ENCODE measurements around the gene DSG1. TPM values are rescaled to one million over a fixed set of nuclear protein-coding genes. Genes with fewer than 3 reads are reported as not detected.
"Not testable (repeated sequence)": the region's sequence is repeated elsewhere in the genome, so short reads cannot be mapped to it uniquely, and the experiment has no call there.

DSG1 gene
- 0.68 TPM for total RNA-seq
- long read RNA-seq: 0 reads

DNA sequence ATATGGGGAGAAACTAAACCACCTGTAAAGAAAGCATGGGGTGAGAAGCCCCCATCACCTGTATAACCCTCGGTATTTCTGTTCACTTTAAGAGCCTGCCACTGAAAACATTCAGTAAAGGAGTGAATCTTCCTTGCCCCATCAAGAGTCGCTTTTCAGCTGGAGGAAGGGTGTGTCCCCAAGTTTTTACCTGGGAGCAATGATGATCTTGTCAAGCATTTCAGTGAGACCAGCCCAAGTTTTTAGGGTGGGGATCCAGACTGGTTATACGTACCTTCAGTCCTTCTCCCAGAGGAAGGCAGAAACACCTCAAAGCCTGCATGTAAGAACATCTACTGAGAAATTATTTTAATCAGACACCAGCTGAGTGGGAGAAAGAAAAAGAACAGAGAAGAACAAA lies at the start of gene DSG1:
Gene DSG1, plus strand, starts transcription at position 301 of the 400 bp plus-strand sequence. CDS start 141 bp downstream, outside the sequence.
- intact Hi-C loops (cut with DNase I): no loop called here
- ATAC-seq: no peak
- no peak for DNase-seq (ENCODE audit: missing footprints)

DNA sequence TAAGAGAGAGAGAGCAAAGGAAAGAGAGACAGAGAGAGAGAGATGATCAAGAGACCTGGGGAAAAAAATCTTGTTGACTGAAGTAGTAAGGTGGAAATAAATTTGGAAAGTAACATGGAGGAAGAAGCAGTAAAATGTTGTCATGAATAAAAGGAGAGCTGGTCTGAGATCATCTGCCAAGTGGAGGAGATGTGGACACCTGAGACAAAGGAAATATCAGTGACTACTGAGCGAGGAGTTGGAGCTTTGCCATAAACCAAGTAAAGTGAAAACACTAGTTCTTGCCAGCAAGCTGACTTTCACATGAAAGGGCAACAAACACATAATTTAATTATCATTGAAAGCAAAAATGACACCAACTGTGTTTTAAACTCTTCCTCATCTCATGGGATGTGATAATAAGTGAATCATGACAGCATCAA lies 49.0 kb upstream of the DSG1 start:
- intact Hi-C loops (cut with DNase I): no loop called here
- ATAC-seq (no peak), DNase-seq (ENCODE audit: missing footprints) (no peak)

DNA sequence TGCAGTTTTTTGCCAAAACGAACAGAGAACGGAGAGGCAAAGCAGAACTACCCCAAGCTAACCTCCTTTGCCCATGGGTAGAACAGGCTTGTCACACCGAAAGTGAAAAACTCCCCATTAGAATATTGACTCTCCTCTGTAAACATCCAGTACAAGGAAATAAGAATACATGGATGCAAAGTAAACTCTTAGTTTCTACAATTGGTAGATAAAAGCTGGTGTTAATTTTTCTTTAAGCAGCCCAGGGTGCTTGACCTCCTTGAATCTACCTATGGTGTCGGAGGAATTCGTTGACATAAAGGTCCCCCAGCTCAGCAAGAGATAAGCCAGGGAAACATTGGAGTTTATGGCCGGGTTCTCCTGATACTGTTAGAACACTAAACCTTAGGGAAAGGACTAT lies 48.4 kb upstream of the DSG1 start:
- intact Hi-C loops (cut with DNase I): no loop called here
- ATAC-seq (no peak), DNase-seq (ENCODE audit: missing footprints) (no peak)

DNA sequence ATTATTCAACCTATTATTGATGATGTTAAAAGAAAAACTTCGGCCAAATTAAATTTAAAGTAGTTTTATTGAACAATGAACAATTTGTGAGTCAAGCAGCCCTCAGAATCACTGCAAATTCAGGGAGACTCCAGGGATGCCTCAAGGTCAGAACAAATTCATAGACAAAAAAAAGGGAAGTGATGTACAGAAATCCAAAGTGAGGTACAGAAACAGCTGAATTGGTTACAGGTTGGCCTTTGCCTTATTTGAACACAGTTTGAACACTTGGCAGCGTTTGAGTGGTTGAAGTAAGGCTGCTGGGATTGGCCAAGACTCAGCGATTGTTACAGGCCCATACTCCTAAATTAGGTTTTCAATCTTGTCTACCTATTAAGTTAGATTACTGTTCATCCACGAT lies 47.4 kb upstream of the DSG1 start:
- ATAC-seq: no peak
- DNase-seq (ENCODE audit: missing footprints): no peak
- intact Hi-C loops (cut with DNase I): loop anchor here (5.0 to 10.0 kb wide), 3 partner anchors 124 to 286 kb away; partner anchors contain the start of gene DSC2

DNA sequence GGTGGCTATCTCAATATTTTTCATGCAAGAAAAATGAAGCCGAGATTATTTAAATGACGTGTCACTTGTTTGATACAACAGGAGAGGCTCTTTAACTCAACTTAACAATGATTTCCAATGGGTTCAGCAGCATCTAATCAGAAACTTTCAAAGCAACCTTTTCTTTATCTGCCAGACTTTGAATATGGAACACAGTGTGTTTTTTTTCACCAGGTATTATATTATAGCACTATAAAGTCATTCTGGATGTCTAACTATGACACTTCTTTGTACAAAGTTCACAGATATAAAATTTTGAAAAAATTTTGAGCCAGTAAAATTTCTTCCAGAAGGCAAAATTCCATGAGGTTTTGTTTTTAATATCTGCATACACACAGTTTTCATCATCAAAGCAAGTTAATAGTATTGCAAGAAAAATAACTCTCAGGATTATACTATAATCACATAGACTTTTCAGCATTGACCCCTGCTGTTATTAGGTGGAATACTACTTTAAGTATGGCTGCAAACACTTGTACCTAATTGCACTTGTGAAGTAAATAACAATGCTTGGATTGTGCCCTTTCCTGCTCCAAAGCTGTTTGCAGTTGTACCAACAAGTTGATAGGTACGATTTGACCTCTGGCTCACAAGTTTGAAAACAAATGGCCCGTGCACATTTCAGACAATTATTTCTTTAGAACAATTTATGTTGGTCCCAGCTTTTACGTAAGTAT lies 44.0 kb upstream of the DSG1 start:
- peak; percentile 34 for ATAC-seq
- intact Hi-C loops (cut with DNase I): loop anchor here (5.0 to 10.0 kb wide), 3 partner anchors 121 to 289 kb away; partner anchors contain the start of gene DSC2

DNA sequence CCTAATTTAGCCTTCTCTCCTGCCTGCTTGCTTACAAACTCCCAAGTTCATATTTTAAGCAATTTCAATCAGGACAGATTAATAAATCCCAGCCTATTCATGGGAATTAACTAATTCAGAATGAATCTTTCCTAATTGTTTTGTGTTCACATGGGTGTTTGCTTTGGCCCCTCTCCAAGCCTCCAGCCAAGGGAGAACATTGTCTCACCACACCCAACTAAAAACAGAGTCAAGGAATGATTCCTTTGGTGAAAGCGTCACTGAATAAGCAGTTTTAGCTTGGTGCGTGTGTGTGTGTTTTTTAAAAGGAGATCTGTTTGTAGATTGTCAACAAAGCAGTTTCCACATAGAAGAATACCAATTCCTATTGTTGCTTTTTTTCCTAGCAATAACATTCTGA lies 43.0 kb upstream of the DSG1 start:
- DNase-seq (ENCODE audit: missing footprints) (no peak), ATAC-seq (no peak)
- intact Hi-C loops (cut with DNase I): loop anchor here (5.0 to 10.0 kb wide), 4 partner anchors 120 to 290 kb away; partner anchors contain the start of genes DSC2 and DSG2

More for the DNA sequence above, 44.0 kb upstream of the DSG1 start:
- no peak for DNase-seq (ENCODE audit: missing footprints)

DNA sequence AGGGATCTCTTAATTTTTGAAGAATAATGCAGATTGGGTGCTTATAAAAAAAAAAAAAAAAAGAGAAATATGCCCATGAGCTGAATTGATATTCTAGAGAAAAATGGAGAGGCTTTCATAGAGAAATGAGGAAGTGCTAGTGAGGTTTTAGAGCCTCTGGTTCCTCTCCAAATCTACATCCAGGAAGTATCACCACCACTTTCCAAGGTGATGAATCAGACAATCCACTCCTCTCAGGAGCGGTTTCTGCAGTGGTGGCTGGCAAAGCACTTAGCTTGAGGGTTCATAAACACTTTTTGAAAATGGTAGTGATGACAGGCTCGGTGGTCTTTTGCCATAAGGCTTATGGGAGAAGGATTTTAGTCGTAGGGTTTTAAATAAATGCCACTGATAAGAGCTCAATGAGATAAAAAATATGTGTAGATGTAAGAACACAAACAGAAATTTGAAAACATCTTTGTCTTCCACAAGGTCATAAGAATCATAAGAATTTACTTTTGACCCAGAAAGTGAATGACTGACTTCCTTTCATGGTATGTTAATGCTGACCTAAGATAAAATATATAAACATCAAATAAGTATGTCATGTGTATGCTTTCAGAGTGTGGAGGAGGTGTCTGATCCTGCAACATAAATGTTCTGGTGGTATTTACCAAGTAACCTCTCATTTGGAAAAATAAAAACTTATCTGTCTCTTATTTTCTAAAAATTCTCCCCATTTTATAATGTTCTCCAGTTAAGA lies 42.1 kb upstream of the DSG1 start:
- DNase-seq (ENCODE audit: missing footprints): no peak
- no peak for ATAC-seq
- intact Hi-C loops (cut with DNase I): loop anchor here (5.0 to 10.0 kb wide), 3 partner anchors 119 to 291 kb away; partner anchors contain the start of gene DSG2

DNA sequence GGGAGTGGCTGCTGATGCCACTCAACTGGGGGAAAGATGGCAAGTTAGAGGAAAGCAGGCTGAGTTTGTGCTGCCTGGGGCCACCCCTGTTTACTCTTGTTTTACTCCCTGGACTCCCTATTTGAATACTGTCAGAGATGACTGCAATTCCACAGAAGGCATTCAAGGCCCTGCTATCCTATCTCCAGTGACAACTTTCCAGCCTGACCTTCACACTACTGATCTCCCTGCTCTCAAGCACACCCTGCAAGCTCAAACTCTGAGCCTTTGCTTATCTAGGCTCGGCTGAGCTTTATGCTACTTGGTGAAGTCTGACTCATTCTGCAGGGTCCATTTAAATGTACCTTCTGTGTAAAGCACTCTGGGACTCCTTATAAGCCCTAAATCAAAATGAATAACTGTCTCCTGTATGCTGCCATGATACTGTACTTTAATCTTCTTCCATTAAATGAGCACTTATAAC lies 39.3 kb upstream of the DSG1 start:
- ATAC-seq: no peak
- intact Hi-C loops (cut with DNase I): loop anchor here (5.0 to 10.0 kb wide), 3 partner anchors 116 to 294 kb away; partner anchors contain the start of gene DSG2
- no peak for DNase-seq (ENCODE audit: missing footprints)

DNA sequence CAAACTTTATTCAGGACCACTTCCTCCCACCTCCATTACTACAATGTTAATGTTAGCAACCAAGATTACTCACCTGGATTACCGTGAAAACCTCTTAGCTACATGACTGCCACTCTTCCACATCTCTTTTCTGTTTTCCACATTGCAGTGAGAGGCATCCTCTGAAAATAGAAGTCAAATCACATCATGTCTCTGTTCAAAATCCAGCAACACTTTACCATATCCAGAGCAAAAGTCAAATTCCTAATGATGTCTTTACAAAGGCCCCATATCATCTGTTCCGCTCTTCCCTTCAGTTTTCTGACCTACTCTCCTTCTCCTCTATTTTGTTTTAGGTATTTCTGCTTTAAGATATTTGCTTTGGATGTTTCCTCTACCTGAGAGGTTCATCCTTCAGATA lies 37.5 kb upstream of the DSG1 start:
- intact Hi-C loops (cut with DNase I): no loop called here
- DNase-seq (ENCODE audit: missing footprints) (no peak), ATAC-seq (no peak)

DNA sequence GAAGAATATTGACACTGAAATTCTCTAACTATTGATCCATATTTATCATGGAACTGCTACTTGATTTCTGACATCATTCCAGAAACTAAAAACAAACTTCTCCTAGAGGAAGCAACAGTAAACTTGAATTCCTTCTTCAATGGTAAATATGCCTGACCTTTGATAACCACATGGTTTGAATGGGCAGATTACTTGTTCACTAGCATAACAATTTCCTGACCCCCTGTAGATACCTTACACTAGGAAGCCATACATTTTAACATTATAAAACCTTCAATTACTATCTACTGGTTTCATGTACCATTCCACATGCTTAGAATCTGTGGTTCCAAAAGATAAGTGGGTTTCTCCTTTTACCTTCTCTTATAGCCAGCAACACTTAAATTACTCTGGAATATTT lies 36.5 kb upstream of the DSG1 start:
- ATAC-seq: no peak
- DNase-seq (ENCODE audit: missing footprints): no peak
- intact Hi-C loops (cut with DNase I): no loop called here

DNA sequence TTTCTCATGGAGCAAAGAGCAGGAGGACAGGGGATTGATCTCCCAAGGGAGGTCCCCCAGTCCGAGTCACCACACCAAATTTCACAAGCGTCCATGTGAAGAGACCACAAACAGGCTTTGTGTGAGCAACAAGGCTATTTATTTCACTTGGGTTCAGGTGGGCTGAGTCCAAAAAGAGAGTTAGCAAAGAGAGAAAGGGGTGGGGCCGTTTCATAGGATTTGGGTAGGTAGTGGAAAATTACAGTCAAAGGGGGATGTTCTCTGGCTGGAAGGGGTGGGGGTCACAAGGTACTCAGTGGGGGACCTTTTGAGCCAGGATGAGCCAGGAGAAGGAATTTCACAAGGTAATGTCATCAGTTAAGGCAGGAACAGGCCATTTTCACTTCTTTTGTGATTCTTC lies 28.5 kb upstream of the DSG1 start:
- DNase-seq (ENCODE audit: missing footprints); intact Hi-C loops (cut with DNase I); ATAC-seq: not testable (repeated sequence)

DNA sequence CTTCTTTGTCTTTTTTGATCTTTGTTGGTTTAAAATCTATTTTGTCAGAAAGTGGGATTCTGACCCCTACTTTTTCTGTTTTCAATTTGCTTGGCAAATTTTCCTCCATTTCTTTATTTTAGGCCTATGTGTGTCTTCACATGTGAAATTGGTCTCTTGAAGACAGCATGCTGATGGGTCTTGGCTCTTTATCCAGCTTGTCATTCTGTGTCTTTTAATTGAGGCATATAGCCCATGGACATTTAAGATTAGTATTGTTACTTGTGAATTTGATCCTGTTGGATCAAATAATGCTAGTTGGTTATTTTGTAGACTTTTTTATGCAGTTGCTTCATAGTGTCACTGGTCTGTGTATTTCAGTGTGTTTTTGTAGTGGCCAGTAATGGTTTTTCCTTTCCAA lies 26.3 kb upstream of the DSG1 start:
- ATAC-seq: no peak
- intact Hi-C loops (cut with DNase I): no loop called here
- DNase-seq (ENCODE audit: missing footprints): no peak

DNA sequence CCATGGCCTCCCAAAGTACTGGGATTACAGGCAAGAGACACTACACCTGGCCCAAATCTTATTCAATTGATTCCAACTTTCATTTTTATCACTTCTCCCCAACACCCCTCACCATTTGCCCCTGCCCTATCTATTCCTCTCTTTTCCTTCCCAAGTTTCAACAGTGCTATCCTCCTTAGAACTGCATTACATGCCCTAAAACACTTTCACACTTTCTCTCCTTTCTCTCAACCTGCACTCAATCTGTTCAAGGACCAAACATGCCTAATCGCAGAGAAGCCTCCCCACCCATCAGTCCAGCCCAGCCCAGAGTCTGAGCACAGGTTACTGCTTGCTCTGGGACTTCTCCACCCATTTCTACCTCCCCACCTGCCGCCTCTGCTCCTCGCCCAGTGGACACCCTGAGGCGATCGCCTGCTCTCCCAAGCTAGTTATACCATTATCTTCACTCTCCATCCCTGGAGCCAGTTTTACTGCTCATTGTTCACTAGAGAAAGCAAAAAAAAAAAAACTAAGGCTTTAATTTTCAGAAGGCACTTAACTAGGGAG lies 23.7 kb upstream of the DSG1 start:
- ATAC-seq: no peak

DNA sequence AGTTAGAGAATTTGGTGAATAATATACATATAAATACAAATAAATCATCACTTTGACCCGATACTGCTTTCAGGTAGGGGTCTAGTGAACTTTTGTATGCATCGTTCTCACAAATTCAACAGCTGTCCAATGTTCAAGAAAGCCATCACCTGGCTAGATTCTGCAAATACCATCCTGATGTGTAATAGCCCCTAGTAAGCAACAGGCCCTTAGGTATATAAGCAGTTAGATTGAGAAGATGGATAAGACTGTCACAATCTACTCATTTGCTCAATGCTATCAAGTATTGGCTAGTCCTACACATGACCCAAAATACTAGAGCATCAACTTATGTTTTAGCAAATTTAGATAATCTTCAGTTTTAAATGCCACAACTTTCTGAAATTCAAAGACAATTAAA lies 20.7 kb upstream of the DSG1 start:
- ATAC-seq (no peak), DNase-seq (ENCODE audit: missing footprints) (no peak)
- intact Hi-C loops (cut with DNase I): no loop called here

More for the DNA sequence above, 23.7 kb upstream of the DSG1 start:
- intact Hi-C loops (cut with DNase I): no loop called here
- no peak for DNase-seq (ENCODE audit: missing footprints)

DNA sequence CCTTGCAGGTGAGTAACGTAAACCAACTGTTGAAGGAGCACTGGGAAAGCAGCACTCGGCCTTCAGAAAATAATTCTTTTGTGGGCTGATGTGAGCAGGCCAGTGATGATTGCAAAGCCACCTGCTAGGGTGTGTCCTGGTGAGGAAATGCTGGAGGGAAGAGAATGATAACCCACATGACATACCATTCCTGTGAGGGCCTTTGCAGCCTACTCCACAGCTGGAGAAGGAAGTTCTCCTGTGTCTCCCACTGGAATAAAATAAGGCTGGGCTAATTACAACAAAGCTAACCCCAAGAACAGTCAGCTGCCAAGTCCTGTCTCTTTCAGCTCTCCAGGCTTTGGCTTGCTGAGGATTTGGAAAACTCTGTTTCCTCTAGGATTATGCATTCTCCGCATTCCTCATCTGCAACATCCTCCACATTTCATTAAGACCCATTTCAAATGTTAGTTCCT lies 16.7 kb upstream of the DSG1 start:
- intact Hi-C loops (cut with DNase I): loop anchor here (10.0 kb wide), 1 partner anchor 94 kb away; no protein-coding TSS in a partner anchor
- DNase-seq (ENCODE audit: missing footprints) (no peak), ATAC-seq (peak; percentile 28)

DNA sequence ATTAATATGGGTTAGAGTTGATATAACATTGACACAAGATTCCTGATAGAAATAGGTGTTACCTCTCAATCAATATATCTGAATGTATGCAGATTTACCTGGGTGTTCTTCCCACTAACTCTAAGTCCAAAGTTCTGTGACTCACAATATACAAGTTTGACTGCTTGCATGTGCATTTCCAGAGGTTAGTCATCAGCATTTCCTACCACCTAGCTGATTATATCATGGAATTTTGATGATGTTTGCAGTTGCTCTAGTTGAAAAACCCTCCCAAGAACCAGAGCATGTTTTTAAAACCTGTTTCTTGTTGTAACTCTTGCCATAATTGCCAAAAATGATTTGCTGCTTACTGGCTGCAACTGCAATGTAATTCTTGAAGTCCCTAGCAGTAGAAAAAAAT lies 15.0 kb upstream of the DSG1 start:
- no peak for DNase-seq (ENCODE audit: missing footprints)
- intact Hi-C loops (cut with DNase I): loop anchor here (10.0 kb wide), 1 partner anchor 92 kb away; no protein-coding TSS in a partner anchor

DNA sequence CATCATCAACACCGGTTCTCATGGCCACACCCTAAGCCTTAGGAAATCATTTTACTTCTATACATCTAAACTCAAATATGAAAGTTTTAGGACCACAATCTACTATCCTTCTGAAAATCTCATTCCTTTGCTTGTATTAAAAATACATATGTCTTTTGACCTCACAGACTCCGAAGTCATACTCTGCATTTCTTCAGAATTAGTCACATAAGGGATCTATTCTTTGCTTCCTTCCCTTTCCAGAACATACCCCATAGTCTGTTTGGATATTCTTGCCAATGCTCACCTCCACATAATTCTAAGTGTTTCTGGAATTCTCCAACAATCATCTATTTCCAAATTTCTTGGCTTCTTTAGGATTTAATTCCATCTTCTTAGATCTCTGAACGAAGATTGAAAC lies 14.2 kb upstream of the DSG1 start:
- intact Hi-C loops (cut with DNase I): loop anchor here (10.0 kb wide), 1 partner anchor 91 kb away; no protein-coding TSS in a partner anchor
- ATAC-seq: no peak
- no peak for DNase-seq (ENCODE audit: missing footprints)

More for the DNA sequence above, 15.0 kb upstream of the DSG1 start:
- no peak for ATAC-seq

DNA sequence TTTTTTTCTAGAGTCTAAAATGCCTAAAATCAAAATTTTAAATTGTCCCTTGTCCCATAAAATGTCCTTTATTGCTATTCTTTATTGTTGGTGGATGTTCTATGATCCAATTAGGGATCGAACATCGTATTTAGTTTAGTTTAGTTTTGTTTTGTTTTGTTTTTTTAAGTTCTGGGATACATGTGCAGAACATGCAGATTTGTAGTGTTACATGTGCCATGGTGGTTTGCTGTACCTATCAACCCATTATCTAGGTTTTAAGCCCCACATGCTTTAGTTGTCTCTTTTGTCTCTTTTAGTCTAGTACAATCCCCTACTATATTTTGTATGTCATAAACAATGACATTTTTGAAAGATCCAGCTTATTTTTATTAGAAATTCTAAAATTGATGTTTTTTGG lies 8.8 kb upstream of the DSG1 start:
- intact Hi-C loops (cut with DNase I): loop anchor here (10.0 kb wide), 1 partner anchor 86 kb away; no protein-coding TSS in a partner anchor
- DNase-seq (ENCODE audit: missing footprints) (no peak), ATAC-seq (no peak)

DNA sequence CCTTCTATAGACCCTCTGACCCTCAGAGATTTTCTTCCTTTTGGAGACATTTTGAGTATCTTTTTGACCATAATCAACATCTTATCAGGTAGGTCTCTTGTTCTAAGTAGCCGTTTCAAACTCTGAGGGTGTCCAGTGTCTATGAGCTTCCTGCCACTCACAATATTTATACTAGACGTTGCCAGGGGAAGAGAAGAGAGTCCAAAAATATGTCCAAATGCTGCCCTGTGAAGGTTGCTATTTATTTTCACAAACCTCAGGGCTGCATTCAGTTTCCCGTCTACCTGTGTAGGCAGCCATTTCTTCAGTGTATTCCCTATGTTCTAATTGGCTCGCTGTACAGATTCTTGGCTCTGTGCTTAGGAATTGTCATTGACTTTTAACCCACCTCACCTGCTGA lies 986 bp upstream of the DSG1 start:
- ATAC-seq (peak; percentile 44), DNase-seq (ENCODE audit: missing footprints) (no peak)
- intact Hi-C loops (cut with DNase I): no loop called here

Data from Right ventricle myocardium inferior (tissue), 1 donor.